ENCODE measurements around the gene CKLF. TPM values are rescaled to one million over a fixed set of nuclear protein-coding genes. Genes with fewer than 3 reads are reported as not detected.
"Not testable (repeated sequence)": the region's sequence is repeated elsewhere in the genome, so short reads cannot be mapped to it uniquely, and the experiment has no call there.

Gene CKLF
- total RNA-seq, 2 experiments from 2014 or later: 124 to 132 TPM

GRCh38 chr16:66585481-66586239, 33.3 kb downstream of the CKLF start:
- H3K36me3 Mint-ChIP-seq (ENCODE audit: low read depth): no peaks in the 10 kb centered on the region
- H3K27ac Mint-ChIP-seq: peak overlapping the region; percentile 4
- POLR2A ChIA-PET: no interaction called here
- CTCF ChIA-PET: interaction anchor here (0.7 to 1.6 kb wide), 4 partner anchors 12 to 24 kb away, joined by 3 to 4 read pairs (median 4); no protein-coding TSS in a partner anchor
- DNase-seq: no peak
- no peak overlapping the region for H3K4me3 Mint-ChIP-seq
- peaks cover 4% of the 10 kb centered on the region for H3K27me3 Mint-ChIP-seq
- H3K9me3 Mint-ChIP-seq: no peaks in the 10 kb centered on the region
- peaks cover 43% of the 10 kb centered on the region for H3K4me1 Mint-ChIP-seq

DNA sequence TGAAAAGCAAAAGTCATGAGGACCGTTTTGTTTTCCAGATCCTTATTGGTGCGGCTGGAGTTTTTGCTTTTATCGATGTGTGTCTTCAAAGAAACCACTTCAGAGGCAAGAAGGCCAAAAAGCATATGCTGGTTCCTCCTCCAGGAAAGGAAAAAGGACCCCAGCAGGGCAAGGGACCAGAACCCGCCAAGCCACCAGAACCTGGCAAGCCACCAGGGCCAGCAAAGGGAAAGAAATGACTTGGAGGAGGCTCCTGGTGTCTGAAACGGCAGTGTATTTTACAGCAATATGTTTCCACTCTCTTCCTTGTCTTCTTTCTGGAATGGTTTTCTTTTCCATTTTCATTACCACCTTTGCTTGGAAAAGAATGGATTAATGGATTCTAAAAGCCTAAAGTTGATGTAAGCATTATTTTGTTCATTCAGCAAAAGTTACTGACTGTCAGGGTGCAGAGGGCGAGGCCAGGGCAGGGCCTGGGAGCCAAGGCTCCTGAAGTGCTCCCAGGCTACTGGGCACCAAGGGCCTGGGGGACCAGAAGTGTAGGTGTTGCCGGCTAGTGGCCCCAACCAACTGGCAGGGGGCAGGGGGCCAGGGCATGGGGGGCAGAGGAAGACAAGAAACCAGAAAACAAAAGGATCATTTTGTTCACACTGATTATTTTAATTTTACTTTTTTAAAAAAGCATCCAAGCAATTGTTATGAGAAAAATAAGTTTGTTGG, 35.7 kb downstream of the CKLF start:
- no peak overlapping the region for H3K4me3 Mint-ChIP-seq
- no peak for DNase-seq
- H3K4me1 Mint-ChIP-seq: peaks cover 53% of the 10 kb centered on the region
- no peaks in the 10 kb centered on the region for H3K9me3 Mint-ChIP-seq
- ChIA-PET CTCF (interaction anchor here (1.3 kb wide), 2 partner anchors 11 to 63 kb away, joined by 4 to 7 read pairs; no protein-coding TSS in a partner anchor), POLR2A (no interaction called here)
- H3K27me3 Mint-ChIP-seq: no peaks in the 10 kb centered on the region
- H3K36me3 Mint-ChIP-seq (ENCODE audit: low read depth): no peaks in the 10 kb centered on the region
- peak overlapping the region; percentile 36 for H3K27ac Mint-ChIP-seq

DNA sequence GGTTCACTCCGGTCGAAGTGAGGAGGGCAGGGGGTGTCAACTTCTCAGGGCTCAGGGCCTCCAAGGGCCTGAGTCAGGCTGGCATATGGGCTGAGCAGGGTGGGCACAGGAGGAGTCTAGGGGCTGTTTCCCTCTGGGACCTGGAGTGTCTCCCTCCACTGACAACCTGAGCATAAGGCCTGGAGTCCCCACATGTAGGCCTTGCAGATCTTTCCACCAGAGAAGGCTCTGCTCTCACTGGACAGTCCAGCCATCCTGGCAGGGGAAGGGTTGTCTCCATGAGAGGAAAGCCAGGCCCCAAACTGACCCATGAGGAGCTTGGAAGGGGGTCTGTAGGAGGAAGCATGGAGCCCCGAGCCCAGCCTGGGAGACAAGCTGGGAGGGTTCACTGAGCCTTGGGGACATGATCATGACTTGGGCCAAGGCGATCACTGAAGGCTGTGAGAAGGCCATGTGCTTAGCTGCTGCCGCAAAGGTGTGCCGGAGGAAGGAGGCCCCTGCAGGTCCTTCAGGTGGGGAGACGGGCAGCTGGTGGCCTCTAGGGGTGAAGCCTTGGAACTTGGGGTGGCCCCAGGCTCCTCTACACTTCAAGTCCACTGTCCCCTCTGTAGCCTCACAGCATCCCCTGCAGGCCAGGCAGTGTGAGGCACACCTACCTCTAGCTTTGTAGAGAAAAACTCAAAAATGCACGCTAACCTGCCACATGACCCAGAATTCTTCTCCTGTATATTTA, 36.8 kb downstream of the CKLF start:
- ChIA-PET CTCF (interaction anchor here (0.5 to 2.6 kb wide), 27 partner anchors 9 to 279 kb away, joined by 3 to 24 read pairs (median 5); partner anchors contain the start of gene CMTM2), POLR2A (interaction anchor here (0.6 to 1.3 kb wide), 2 partner anchors 19 to 36 kb away, joined by 3 to 4 read pairs; no protein-coding TSS in a partner anchor)
- peak overlapping the region; percentile 71 for H3K27ac Mint-ChIP-seq
- peak overlapping the region; percentile 49 for H3K4me3 Mint-ChIP-seq
- peaks cover 53% of the 10 kb centered on the region for H3K4me1 Mint-ChIP-seq
- peak; percentile 72 for DNase-seq
- peaks cover 3% of the 10 kb centered on the region for H3K9me3 Mint-ChIP-seq
- no peaks in the 10 kb centered on the region for H3K27me3 Mint-ChIP-seq
- no peaks in the 10 kb centered on the region for H3K36me3 Mint-ChIP-seq (ENCODE audit: low read depth)

DNA sequence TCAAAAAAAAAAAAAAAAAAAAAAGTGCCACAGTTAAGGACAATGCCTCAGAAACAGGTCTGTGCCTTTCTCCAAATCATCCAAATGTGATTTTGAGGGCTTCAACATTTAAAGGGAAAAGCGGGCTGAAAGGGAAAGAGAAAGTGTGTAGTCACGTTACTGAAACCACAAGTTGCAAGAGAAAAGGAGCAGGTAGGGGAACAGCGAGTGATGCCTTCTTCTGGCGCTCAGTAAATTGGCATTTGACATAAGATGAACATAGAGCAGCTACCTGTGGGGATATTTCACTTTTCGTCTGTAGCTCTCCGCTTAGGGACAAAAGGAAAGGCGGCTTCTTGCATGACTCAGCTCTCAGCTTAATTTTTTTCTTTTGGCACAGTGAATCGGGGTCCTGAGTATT, 37.9 kb downstream of the CKLF start:
- no peaks in the 10 kb centered on the region for H3K36me3 Mint-ChIP-seq (ENCODE audit: low read depth)
- H3K4me1 Mint-ChIP-seq: peaks cover 57% of the 10 kb centered on the region
- H3K27me3 Mint-ChIP-seq: no peaks in the 10 kb centered on the region
- POLR2A ChIA-PET: interaction anchor here (0.7 to 1.3 kb wide), 2 partner anchors 18 to 68 kb away, joined by 3 read pairs; no protein-coding TSS in a partner anchor
- peak overlapping the region; percentile 81 for H3K27ac Mint-ChIP-seq
- CTCF ChIA-PET: interaction anchor here (0.9 to 2.6 kb wide), 11 partner anchors 8 to 184 kb away, joined by 3 to 24 read pairs (median 9); no protein-coding TSS in a partner anchor
- peak; percentile 64 for DNase-seq
- peak overlapping the region; percentile 67 for H3K4me3 Mint-ChIP-seq
- H3K9me3 Mint-ChIP-seq: peaks cover 3% of the 10 kb centered on the region

- no peak overlapping the region for H3K27ac Mint-ChIP-seq
Measured at GRCh38 chr16:66591018-66591417, 38.6 kb downstream of the CKLF start.

GRCh38 chr16:66592241-66592640, 39.9 kb downstream of the CKLF start:
- POLR2A ChIA-PET: no interaction called here
- Mint-ChIP-seq H3K27me3 (no peaks in the 10 kb centered on the region), H3K36me3 (ENCODE audit: low read depth) (no peaks in the 10 kb centered on the region), H3K4me3 (no peak overlapping the region), H3K27ac (peak overlapping the region; percentile 41), H3K4me1 (peaks cover 57% of the 10 kb centered on the region), H3K9me3 (peaks cover 3% of the 10 kb centered on the region)
- CTCF ChIA-PET: interaction anchor here (1.5 kb wide), 1 partner anchor 16 kb away, joined by 5 read pairs; no protein-coding TSS in a partner anchor
- DNase-seq: no peak

More at GRCh38 chr16:66591018-66591417, 38.6 kb downstream of the CKLF start:
- Mint-ChIP-seq H3K4me3 (peak overlapping the region; percentile 67), H3K27me3 (no peaks in the 10 kb centered on the region), H3K4me1 (peaks cover 52% of the 10 kb centered on the region), H3K9me3 (peaks cover 3% of the 10 kb centered on the region), H3K36me3 (ENCODE audit: low read depth) (no peaks in the 10 kb centered on the region)
- POLR2A ChIA-PET: interaction anchor here (0.7 kb wide), 1 partner anchor 69 kb away, joined by 3 read pairs; no protein-coding TSS in a partner anchor
- no peak for DNase-seq
- CTCF ChIA-PET: interaction anchor here (0.9 to 2.6 kb wide), 9 partner anchors 7 to 185 kb away, joined by 3 to 24 read pairs (median 9); no protein-coding TSS in a partner anchor

DNA sequence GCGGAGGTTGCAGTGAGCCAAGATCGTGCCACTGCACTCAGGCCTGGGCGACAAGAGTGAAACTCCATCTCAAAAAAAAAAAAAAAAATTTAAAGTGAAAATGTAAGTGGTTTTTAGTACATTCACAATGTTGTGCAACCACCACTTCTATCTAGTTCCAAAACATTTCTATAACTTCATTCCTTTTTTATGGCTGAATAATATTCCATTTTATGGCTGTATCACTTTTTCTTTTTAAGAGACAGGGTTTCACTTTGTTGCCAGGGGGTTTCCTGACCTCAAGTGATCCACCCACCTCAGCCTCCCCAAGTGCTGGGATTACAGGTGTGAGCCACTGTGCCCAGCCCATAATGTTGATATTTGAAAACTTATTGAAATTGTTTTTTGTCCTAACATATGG, 40.4 kb downstream of the CKLF start:
- Mint-ChIP-seq H3K4me3 (no peak overlapping the region), H3K4me1 (peaks cover 57% of the 10 kb centered on the region), H3K27ac (no peak overlapping the region), H3K9me3 (peaks cover 3% of the 10 kb centered on the region), H3K27me3 (no peaks in the 10 kb centered on the region), H3K36me3 (ENCODE audit: low read depth) (no peaks in the 10 kb centered on the region)
- no peak for DNase-seq
- CTCF ChIA-PET: interaction anchor here (0.6 to 1.5 kb wide), 2 partner anchors 10 to 15 kb away, joined by 3 to 5 read pairs; no protein-coding TSS in a partner anchor
- POLR2A ChIA-PET: no interaction called here

- Mint-ChIP-seq H3K27me3 (no peaks in the 10 kb centered on the region), H3K4me3 (no peak overlapping the region), H3K4me1 (peaks cover 54% of the 10 kb centered on the region), H3K9me3 (peaks cover 3% of the 10 kb centered on the region), H3K36me3 (ENCODE audit: low read depth) (no peaks in the 10 kb centered on the region), H3K27ac (no peak overlapping the region)
- CTCF ChIA-PET: interaction anchor here (0.6 kb wide), 1 partner anchor 1202 kb away, joined by 3 read pairs; no protein-coding TSS in a partner anchor
- POLR2A ChIA-PET: interaction anchor here (0.6 kb wide), 1 partner anchor 43 kb away, joined by 3 read pairs; no protein-coding TSS in a partner anchor
- DNase-seq: no peak
Measured at GRCh38 chr16:66594739-66595138, 42.4 kb downstream of the CKLF start.

DNA sequence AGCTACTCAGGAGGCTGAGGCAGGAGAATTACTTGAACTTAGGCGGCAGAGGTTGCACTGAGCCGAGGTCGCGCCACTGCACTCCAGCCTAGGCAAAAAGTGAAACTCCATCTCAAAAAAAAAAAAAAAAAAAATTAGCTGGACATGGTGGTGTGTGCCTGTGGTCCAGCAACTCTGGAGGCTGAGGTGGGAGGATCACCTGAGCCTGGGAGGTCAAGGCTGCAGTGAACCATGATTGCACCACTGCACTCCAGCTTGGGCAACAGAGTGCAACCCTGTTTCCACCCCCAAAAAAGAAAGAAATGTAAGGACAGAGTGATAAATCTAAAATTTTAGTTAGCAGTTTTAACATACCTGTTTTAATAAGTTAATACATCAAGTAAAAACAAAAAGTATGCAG, 44.2 kb downstream of the CKLF start:
- CTCF ChIA-PET: interaction anchor here (0.6 to 4.7 kb wide), 5 partner anchors 12 to 188 kb away, joined by 3 to 25 read pairs (median 3); partner anchors contain the start of gene CKLF
- POLR2A ChIA-PET; DNase-seq; H3K36me3 Mint-ChIP-seq (ENCODE audit: low read depth); H3K27me3 Mint-ChIP-seq; H3K4me3 Mint-ChIP-seq: not testable (repeated sequence)
- Mint-ChIP-seq H3K9me3 (peaks cover 10% of the 10 kb centered on the region), H3K4me1 (peaks cover 51% of the 10 kb centered on the region), H3K27ac (peak overlapping the region; percentile 91)

DNA sequence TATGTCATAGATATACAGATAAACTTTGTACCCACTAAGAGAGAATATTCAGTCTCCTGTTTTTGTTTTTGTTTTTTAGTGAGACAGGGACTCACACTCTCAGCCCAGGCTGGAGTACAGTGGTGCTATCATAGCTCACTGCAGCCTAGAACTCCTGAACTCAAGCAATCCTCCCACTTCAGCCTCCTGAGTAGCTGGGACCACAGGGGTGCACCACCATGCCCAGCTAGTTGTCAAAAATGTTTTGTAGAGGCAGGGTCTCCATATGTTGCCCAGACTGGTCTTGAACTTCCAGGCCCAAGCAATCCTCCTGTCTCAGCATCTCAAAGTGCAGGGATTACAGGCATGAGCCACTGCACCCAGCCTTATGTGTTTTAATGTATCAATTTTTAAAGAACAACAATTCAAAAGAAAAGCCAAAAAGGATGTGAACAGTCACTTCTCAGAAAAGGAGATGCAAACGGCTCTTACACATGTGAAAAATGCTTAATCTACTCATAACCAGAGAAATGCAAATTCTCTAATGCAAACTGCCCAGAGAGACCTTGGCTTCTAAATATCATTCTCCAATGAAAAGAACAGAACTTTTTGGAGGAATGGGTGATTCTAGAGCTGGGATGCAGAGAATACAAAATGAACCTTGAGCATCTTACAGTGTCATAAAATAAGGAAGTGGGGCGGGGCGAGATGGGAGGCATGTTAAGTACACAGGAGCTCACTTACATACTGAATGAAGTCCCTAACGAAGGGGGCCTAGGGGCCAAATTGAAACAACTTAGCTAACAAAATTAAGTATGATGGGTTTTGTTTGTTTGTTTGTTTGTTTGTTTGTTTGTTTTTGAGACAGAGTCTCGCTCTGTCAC, 44.8 kb downstream of the CKLF start:
- peak; percentile 33 for DNase-seq
- Mint-ChIP-seq H3K4me3 (peak overlapping the region; percentile 42), H3K36me3 (ENCODE audit: low read depth) (peaks cover 11% of the 10 kb centered on the region), H3K9me3 (peaks cover 10% of the 10 kb centered on the region), H3K4me1 (peaks cover 48% of the 10 kb centered on the region), H3K27me3 (no peaks in the 10 kb centered on the region), H3K27ac (peak overlapping the region; percentile 91)
- ChIA-PET CTCF (interaction anchor here (0.9 to 4.7 kb wide), 5 partner anchors 7 to 82 kb away, joined by 3 to 25 read pairs (median 3); no protein-coding TSS in a partner anchor), POLR2A (interaction anchor here (0.9 kb wide), 1 partner anchor 33 kb away, joined by 4 read pairs; no protein-coding TSS in a partner anchor)

GRCh38 chr16:66598111-66598510, 45.7 kb downstream of the CKLF start:
- peak; percentile 29 for DNase-seq
- peak overlapping the region; percentile 82 for H3K27ac Mint-ChIP-seq
- POLR2A ChIA-PET: interaction anchor here (0.9 kb wide), 1 partner anchor 34 kb away, joined by 4 read pairs; no protein-coding TSS in a partner anchor
- H3K4me1 Mint-ChIP-seq: peaks cover 53% of the 10 kb centered on the region
- peaks cover 10% of the 10 kb centered on the region for H3K9me3 Mint-ChIP-seq
- CTCF ChIA-PET: interaction anchor here (0.7 to 4.7 kb wide), 7 partner anchors 8 to 192 kb away, joined by 3 to 25 read pairs (median 4); no protein-coding TSS in a partner anchor
- H3K27me3 Mint-ChIP-seq: no peaks in the 10 kb centered on the region
- no peak overlapping the region for H3K4me3 Mint-ChIP-seq
- peaks cover 11% of the 10 kb centered on the region for H3K36me3 Mint-ChIP-seq (ENCODE audit: low read depth)
